NCI-H2029 (cell line): Measurements from ENCODE around the gene TMEM131L.

Experiments
- DNase-seq: peaks from one replicate; lab custom pipeline; 2025; lab: John Stamatoyannopoulos, UW

The TMEM131L gene

DNA sequence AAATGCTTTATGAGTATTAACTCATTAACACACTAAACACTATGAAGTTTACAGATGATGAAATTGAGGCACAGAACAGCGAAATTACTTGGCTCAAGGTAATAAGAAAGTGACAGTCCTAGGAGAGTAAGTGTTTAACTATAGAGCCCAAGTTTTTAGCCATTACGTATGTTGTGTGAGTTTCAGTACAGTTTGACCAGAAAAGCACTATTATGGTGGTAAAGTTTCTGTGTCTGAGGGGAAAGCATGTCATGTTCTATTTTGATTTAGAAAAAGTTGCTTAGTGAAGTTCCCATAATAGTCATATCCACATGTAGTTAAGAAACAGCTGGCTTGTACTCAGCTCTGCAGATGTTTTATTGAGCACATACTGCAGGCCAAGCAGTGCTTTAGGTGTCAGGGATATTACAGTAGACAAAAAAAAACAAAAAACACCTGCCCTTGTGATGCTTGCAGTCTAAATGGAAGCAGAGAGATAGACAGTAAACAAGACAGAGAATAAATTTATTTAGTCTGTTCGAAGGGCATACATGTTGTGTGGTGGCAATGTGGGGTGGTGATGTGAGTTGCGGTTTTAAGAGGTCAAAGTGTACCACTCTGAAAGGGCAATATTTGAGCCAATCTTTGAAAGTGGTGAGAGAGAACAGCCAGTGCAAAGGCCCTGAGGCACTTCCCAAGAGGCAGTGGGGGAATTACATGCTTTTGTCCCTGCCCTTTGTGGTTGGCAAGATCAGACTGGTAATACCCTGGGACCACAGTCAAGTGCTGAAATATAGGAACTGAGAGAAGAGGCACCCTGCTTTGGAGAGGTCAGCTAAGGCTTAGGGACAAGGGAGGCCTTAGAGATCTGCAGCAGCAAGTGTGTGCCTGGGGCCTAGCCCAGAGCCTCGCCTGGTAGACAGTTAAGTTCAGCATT is 6.2 kb downstream of the TMEM131L start:
- DNase-seq = no peak

DNA sequence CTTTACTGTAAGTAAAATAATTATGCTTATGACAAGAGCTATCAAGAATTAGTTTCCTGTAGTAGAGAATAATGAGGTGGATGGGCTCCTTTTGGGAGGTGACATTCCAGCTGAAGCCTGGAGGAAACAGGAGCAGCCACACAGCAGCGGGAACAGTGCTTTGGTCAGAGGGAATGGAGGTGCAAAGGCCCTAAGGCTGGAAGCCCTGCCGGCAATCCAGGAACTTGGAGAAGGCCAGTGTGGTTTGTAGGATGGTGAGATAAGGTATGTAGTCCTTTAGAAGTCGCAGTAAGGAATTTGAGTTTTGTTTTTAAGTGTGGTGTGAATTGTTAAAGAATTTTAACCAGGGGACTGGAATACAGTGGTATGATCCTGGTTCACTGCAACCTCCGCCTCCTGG is 8.1 kb downstream of the TMEM131L start:
- no peak for DNase-seq

DNA sequence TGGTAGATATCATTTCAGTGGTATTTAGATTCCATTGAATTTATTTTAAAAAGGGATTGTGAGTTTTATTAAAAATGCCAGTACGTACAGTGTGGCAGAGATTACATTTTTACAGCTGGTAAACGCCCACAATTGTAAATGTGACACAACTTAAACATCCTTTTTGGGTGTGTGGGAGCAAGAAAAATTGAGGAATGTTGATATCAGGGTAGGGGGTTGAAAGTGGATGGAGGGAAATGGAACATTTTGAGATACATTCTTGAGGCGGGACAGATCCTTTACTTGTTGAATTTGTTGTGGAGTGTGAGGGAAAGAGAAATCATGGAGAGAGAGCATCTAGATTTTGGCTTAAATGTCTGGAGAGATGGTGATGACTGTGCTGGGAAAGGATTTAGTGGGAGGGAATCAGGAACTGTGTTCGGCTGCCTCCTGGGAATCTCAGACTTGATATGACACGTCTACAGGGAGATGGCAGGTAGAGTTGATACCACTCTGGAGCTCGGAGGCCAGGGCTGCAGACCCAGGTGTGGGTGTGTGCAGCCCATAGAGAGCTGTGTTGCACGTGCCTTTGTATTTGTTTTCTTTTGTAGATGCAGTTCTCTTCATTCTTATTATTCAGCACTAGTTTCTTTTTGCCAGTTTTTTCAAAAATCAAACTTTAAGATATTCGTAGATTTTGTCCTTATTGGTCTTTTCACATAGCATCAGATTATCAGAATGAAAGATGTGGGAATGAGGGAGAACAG is 10.8 kb downstream of the TMEM131L start:
- DNase-seq = no peak

DNA sequence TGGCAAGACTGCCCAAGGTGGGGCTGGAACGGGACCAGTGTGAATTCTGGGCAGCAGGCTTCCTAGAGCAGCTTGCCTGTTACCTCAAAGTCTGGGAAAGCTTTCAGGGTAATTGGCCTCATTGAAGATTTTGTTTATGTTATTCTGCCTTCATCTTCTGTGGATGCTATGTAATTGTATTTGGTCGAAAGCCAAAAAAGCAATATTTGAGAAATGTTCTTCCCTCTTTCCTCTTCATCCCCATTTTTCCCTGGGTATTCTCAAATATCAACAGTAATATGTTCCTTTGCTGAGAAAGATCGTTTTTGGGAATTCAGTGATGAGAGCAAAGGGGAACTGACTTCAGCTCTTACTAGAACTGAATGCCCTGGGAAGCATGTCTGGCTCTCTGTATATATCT is 12.9 kb downstream of the TMEM131L start:
- DNase-seq = no peak

DNA sequence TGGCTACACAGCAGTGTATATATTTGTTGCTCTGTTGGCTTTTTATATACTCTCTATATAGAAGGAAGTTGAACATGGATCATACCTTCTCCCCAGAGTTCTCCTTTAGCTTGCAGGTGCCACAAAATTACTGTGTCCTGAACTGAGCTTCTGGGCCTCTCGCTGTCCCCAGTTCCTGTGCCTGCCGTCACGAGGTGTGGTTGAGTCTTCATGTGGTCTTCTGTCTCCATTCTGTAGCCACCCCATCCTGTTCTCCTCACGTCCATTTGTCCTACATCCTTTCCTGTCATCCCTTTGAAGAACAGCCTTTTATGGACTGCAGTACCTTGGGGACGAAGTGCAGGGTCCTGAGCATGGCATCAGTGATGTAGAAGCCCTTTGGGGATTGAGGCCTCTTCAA is 14.5 kb downstream of the TMEM131L start:
- no peak for DNase-seq

- no peak for DNase-seq
Measured at GRCh38 chr4:153481478-153481877, 15.3 kb downstream of the TMEM131L start.

DNA sequence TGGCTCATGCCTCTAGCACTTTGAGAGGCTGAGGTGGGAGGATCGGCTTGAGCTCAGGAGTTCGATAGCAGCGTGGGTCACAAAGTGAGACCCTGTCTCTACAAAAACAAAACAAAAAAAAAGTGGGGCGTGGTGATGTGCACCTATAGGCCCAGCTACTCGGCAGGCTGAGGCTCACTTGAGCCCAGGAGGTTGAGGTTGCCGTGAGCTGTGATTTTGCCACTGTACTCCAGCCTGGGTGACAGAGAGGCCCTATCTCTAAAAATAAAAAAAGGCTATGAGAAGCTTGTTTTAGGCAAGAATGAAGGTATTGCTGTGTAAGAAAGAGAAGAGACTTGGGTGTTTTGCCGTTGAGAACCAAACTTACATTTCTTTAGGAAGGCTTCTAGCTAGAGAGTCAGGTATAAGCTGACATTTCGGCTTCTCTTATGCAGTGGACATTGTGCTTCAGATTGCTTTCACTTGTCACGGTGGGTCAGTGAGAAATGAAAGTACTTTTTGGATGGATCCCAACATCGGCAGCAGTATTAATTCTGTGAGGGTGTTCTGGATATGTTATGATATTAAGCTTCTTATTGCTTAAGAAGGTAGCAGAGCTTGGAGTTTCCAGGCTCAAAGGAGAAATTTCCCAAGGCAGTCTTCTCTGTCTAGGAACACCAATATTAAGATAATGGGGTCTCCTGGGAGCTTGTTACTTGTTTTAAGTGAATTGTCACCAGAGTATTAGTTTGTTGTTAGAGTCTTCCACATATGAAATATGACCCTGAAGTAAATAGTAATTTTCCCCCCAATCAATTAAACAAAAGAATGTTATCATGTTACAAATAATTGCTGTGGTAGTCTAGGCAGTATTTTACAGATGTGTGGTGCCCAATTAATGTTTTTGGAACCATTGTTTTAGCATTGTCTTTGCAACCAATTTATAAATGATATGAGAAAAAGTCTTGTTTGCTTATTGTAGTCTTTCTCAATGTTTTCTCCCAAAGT is 17.6 kb downstream of the TMEM131L start:
- DNase-seq = no peak

DNA sequence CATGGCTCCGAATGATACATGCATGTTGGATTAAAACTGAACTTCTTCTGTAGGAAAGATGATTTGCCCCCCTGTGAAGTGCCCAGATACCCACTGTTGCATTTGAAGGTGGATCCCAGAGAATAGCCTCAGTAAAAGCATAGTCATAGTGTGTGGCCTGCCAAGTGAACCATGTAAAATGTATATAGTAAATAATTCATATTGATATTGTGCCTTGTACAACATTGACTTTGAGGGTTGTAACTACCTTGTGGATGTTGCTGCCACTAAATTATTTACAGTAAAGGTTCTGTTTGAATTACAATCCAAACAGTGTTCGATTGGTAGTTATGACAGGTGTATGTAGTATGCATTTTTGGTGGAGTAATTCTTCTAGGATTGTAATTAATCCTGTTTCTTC is 19.2 kb downstream of the TMEM131L start:
- no peak for DNase-seq

GRCh38 chr4:153485860-153486259 is 19.7 kb downstream of the TMEM131L start:
- DNase-seq = no peak

DNA sequence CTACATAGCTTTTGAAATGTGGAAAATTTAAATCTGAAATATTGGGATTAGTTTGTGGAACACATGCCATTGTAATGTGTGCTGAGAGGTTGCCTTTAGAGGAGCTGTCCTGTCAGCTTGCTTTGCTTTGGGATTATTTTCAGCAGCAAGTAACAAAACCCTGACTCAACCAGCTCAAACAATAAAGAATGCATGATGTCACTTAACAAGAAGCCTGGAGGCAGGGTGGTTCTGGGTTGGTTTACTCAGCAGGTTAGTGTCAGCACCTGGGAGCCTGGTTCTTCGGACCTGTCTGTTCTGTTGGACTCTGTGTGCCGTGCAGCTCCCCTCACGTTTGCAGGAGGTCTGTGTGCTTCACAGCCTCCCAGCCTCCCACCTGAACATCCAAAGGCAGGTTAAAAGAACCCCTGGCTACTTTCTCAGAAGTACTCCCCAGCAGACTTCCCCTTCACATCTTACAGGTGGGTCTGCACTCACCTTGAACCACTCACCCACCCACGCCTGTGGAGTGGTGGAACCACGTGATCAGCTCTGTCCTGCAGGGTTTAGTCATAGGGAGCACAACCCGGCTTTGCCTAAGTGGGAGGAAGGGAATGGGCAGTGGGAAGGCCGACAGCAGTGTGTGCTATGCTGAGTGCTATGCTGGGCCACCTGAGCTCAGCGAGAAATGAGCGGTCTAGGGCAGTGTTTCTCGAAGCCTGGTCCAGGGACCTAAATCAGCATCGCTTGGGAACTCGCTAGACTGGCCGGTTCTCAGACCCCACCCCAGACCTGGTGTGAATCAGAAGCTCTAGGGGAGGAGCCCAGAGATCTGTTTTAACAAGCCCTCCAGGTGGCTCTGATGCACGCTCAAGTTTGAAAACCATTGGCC is 20.4 kb downstream of the TMEM131L start:
- DNase-seq = no peak

- no peak for DNase-seq
Measured at GRCh38 chr4:153488006-153488891, 22.1 kb downstream of the TMEM131L start.

DNA sequence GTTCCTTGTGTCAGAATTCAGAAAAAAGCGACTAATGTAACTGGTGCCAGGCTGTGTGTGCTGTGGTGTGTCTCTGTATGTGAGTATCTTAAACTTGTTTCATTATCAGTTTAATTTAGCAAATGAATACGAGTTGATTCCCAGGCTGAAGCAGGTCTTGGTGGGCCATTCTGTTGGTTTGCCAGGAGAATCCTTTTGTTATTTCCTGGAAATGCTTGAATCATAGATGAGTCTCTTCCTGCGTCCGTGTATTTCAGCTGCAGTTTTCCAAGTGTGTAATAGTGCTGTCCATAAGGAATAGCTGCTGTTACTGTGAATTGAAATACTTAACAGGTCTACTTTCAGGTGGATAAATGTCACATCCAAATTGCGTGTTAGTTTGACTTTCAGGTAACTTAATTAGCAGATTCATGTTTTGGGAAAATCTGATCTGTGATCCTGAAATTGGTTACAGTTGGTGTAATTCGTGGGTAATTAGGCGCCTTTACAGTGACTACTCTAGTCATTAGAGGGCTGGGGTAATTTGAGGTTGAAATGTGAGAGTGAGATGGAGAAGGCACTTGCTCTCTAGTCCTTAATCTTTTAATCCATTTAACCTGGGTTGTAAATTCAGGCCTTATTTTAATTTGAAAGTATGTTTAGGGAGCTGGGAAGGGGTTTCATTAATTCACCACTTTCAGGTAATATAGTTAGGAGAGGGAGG is 23.8 kb downstream of the TMEM131L start:
- DNase-seq = no peak

DNA sequence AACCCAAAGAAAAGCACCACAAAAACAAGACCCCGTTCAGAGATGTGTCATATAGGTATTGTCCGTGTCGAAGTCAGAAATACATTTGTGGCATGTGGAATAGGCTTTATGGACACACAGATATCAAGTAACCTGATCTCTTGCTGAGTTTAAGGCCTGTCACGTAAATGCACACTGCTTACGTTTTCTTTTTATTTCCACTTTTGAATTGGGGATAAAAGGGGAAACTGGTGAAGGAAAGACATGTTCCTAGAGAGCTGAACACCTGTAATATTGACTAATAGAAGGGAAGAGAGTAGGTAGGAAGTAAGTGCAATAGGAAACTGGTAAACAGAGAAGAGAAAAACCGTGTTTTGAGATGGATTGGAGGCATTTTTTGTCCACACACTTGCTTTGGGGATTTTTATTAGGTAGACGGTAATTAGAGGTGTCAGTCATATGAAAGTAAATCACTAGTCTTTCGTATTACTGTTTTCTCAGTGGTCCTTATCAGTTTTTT is 24.9 kb downstream of the TMEM131L start:
- DNase-seq = no peak

GRCh38 chr4:153494562-153494961 is 28.4 kb downstream of the TMEM131L start:
- no peak for DNase-seq

DNA sequence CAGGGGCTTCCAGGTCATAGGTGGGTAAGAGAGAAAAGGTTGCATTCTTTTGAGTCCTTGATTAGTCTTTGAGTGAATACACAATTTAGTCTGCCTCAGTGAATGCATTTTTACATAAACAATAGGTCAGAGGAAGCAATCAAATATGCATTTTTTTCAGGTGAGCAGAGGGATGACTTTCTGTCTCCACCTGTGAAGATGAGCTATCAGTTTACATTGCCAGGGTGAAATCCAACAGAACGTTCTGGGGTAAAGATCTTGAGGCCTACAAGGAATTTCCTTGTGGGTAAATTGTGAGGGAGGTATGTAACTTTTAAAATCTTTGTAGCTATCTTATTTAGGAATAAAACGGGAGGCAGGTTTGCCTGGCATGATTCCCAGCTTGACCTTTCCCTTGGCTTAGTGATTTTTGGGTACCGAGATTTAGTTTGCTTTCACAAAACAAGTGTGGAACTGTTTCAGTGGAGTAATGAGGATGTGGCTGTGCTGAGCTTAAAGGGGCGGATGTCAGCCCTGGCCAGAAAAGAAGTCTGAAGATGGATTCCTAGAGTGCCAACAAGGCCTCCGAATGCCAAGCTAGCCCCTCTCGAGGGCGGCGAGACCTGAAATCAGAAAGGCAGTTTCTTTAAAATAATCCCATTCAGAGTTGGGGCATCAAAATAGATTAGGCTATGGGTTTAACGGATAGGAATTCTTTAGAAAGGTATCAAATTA is 29.5 kb downstream of the TMEM131L start:
- DNase-seq = no peak

DNA sequence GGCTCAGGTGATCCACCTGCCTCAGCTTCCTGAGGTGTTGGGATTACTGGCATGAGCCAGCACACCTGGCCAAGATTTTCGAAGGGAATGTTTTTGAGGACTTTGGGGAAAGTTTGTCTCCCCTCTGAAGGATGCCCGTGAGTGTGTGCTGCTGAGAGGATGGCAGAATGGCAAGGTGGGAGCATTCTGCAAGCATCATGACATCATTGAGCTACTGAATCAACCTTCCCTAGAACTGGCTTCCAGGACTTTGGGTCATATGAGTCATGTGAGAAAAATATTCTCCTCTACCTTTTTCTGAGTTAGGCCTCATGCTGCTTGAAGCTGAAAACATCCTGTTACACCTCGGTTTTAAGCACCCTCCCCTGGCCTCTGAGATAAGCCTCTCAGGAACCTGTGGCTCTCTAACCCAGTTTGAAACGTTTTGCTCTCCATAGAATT is 31.0 kb downstream of the TMEM131L start:
- DNase-seq = no peak

DNA sequence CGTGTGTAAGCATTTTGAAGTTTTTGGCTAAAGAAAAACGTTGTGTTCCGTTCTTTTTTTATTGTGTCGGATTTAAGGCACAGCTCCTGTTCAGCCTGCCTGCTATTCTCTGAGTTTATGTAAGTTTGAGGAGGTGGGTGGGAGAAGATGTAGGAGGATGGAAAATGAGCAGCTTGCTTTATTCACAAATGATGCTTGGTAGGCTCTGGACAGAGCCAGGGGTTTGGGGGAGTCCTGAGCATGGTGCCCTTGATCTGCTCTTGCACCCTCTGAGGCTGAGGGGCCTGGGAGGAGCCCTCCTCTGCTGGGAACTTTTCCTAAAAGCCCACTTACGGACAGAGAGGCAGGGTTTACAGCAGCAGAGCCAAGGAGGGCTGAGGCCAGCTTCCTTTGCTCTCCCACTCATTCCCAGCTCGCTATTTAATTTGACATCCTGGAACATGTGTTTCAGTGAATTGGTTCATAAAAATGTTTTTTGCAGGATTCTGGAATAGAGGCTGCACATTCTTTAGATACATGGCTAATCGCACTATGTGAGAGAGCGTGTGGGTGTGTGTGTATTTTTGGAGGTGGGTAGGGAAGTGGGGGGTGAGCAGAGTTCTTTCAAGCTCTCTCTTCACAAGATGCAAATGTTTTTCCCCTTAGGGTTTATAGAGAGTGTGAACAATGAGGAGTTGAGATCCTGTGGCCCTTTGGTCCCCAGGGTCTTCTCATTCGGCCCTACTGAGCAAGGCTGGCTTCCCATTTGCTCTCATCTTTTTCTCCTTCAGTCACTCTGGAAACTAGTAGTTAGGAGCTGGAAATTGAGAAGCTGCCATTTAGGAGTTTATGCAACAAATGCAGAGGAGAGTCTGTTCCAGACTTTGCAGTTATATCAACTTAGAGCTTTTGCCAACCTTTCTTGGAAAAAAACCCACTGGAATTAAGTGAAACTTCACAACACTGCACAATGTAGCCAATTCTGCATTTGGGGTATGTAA is 32.1 kb downstream of the TMEM131L start:
- no peak for DNase-seq
